ENCODE results near the gene NDST3. TPM values are rescaled to one million over a fixed set of nuclear protein-coding genes. Genes with fewer than 3 reads are reported as not detected.

Gene NDST3
- total RNA-seq, 1 experiment from 2014 or later, result 0.70 TPM

GRCh38 chr4:118279920-118280432 is 245.7 kb downstream of the NDST3 start:
- H3K4me1 Mint-ChIP-seq, result peaks cover 16 to 27% of the 10 kb centered on the region in 2 experiments
- Histone ChIP-seq H4K20me1 (ENCODE audit: control insufficient read depth, insufficient read depth, insufficient read length) (no peaks in the 10 kb centered on the region), H2BK15ac (ENCODE audit: low read depth, low read length) (no peak overlapping the region), H3K4ac (ENCODE audit: low read depth, low read length) (no peak overlapping the region), H3K18ac (ENCODE audit: insufficient read length, low read depth, low read length) (no peak overlapping the region), H3T11ph (ENCODE audit: low read length) (no peak overlapping the region), H3K56ac (ENCODE audit: insufficient read length, low read depth, low read length) (no peak overlapping the region), H3K4me1 (ENCODE audit: insufficient read depth, low read length) (no peaks in the 10 kb centered on the region), H4K91ac (ENCODE audit: insufficient read length, low read depth, low read length) (no peak overlapping the region), H4K8ac (replicated peaks; ENCODE audit: insufficient read length, low read depth, low read length) (no peak overlapping the region), H3K79me2 (ENCODE audit: insufficient read depth, low read length) (peaks cover 5% of the 10 kb centered on the region; the same call in 1 of the 2 replicates), H2AFZ (ENCODE audit: low read length) (no peak overlapping the region), H3K27ac (ENCODE audit: insufficient read length, low read depth, low read length) (peak overlapping the region; percentile 70), H2BK12ac (ENCODE audit: insufficient read length, low read depth, low read length) (no peak overlapping the region), H3K4me2 (ENCODE audit: insufficient read depth, insufficient read length, low read length) (peak overlapping the region; percentile 97), H3K9ac (ENCODE audit: extremely low read depth, insufficient read length, low read length) (peak overlapping the region; percentile 97), H3K9me3 (ENCODE audit: control insufficient read depth, low read depth, low read length) (no peaks in the 10 kb centered on the region), H4K5ac (ENCODE audit: insufficient read length, low read depth, low read length) (no peak overlapping the region), H3K27me3 (ENCODE audit: insufficient read depth, low read length) (no peaks in the 10 kb centered on the region), H3K79me1 (ENCODE audit: insufficient read depth, low read depth, low read length, poor library complexity, severe bottlenecking) (no peaks in the 10 kb centered on the region), H2BK20ac (ENCODE audit: low read depth, low read length, poor library complexity, severe bottlenecking) (no peak overlapping the region), H3K23ac (ENCODE audit: insufficient read length, low read depth, low read length) (no peak overlapping the region), H3K14ac (ENCODE audit: insufficient read depth, low read length) (no peak overlapping the region), H2AK5ac (ENCODE audit: insufficient read length, low read length) (no peak overlapping the region), H2BK5ac (ENCODE audit: insufficient read length, low read length) (no peak overlapping the region), H2BK120ac (ENCODE audit: low read depth, low read length, poor library complexity, severe bottlenecking) (no peak overlapping the region), H3K23me2 (ENCODE audit: insufficient read length, low read depth, low read length, poor library complexity, severe bottlenecking) (peaks cover 7% of the 10 kb centered on the region)
- H3K27ac Mint-ChIP-seq, result peak overlapping the region in 1 of 3 experiments; percentile 99; a peak in 2 of 7 replicates
- peaks cover 11 to 32% (median 21%) of the 10 kb centered on the region in 3 experiments for H3K36me3 Mint-ChIP-seq (ENCODE audit: insufficient read depth in 1 of 3, low read depth in 3 of 3)
- TF ChIP-seq, protein P1, sequence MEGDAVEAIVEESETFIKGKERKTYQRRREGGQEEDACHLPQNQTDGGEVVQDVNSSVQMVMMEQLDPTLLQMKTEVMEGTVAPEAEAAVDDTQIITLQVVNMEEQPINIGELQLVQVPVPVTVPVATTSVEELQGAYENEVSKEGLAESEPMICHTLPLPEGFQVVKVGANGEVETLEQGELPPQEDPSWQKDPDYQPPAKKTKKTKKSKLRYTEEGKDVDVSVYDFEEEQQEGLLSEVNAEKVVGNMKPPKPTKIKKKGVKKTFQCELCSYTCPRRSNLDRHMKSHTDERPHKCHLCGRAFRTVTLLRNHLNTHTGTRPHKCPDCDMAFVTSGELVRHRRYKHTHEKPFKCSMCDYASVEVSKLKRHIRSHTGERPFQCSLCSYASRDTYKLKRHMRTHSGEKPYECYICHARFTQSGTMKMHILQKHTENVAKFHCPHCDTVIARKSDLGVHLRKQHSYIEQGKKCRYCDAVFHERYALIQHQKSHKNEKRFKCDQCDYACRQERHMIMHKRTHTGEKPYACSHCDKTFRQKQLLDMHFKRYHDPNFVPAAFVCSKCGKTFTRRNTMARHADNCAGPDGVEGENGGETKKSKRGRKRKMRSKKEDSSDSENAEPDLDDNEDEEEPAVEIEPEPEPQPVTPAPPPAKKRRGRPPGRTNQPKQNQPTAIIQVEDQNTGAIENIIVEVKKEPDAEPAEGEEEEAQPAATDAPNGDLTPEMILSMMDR (conservative IDR thresholded peaks at IDR 0.05), result no peak
- no CpG with 5 or more reads among the region's 2 CpGs for WGBS (ENCODE audit: extremely low coverage, insufficient read length, low lambda C conversion rate)
- H3K9me3 Mint-ChIP-seq, result peaks cover 0 to 2% of the 10 kb centered on the region in 2 experiments; a peak in 1 of 5 replicates
- peak overlapping the region; percentile 85 to 95 for H3K4me3 Mint-ChIP-seq
- no peak for DNase-seq
- no peaks in the 10 kb centered on the region; the same call in 1 of the 2 replicates for H3K27me3 Mint-ChIP-seq (ENCODE audit: low read depth)
